ENCODE data around the gene BEAN1.
A peak's percentile ranks its signal among the peaks of the same experiment; 100 is the strongest.

BEAN1 gene

DNA sequence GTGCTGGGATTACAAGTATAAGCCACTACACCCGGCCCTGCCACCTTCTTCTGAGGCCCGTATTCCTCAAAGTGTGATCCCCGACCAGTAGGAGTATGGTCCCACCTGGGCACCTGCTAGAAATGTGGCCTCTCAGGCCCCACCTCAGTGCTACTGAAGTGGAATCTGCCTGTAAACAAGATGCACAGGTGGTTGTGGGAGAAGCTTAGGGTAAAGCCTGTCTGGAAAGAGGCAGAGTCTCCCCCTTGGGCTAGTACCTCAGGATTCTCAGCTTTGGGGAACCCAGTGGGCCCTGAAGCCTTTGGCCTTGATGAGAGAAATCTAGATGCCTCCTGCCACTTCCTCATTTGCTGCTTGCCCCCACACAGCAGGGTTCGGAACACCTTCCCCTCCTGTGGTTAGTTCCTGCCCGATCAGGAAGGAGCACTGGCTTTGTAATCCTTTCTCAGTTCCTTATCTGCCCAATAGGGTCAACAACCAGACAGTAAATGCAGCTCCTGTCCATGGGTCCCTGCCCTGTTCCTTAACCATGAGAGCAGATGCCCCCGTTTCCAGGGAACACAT lies 97.6 kb downstream of the BEAN1 start:
- DNase-seq: no peak

DNA sequence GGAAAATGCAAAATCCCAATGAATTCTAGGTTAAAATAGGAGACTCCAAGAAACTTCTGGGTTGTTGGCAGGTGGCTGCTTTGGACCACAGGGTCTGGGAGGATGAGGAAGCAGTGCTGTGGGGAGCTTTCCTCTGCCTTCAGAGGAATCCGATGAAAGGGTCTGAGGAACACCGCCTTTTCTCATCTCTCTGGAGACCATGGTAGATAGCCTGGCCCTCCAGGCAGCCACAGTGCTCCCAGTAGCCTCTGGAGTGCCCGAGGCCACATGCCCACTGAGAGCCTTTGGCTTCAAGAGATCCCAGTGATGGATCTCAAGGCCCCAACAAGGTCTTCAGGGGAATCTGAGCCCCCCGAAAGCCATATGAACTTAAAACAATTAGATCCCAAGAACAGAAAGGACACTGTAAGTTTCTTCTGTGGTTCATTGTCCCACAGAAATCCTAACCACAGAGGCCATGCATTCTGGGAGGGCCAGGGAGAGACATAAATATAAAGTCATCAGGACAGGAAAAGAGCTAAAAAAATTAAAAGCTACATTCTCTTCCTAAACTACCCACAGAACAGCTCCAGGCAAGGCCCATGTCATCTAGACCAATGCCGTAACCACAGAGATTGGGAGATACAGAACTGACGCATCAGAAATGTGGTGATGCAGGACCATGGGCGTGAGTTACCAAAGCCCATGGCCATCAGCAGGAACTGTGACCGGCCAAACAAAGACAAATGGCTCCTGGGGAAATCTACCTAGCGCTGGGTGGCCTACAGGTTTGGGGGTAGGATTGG lies 98.5 kb downstream of the BEAN1 start:
- peak in 1 of 2 experiments; percentile 54 for DNase-seq

DNA sequence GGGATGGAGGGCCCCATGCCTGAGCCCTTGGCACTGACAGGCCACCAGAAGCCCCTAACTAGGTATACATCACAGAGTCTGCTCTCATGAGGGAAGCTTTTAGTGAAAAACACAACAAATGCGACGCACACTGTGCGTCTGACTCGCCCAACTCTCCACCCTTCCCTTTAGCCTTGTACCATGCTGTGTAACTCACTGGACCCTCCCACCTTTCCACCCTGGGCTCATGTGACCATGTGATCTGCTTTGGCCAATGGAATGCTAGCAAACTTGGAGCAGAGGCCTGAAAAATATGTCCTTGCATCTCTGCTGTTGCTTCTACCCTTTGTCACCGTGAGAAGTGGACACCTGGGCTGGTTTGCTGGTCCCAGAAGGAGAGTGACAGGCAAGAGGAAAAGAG lies 101.2 kb downstream of the BEAN1 start:
- DNase-seq: no peak

DNA sequence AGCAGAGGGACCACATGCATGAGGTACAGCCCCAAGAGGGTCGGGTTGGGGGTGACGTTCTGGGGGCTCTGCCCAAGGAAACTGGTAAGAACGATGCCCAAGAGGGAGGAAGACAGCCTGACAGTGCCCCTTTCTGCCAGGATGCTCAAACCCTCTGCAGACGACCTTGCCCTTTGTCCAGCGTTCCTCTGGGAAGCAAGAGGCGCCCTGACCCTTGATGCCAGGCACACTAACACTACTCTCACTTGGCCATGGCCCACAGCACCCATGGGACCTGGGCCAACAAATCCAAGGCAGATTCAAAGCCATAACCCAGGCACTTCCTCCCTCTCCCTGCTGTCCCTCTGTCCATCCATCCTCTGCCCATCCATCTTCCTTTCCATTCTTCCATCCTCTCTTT lies 102.4 kb downstream of the BEAN1 start:
- no peak for DNase-seq
